ENCODE results near the gene CWC25.
A peak's percentile ranks its signal among the peaks of the same experiment; 100 is the strongest.
"Not testable (repeated sequence)": the region's sequence is repeated elsewhere in the genome, so short reads cannot be mapped to it uniquely, and the experiment has no call there.

The CWC25 gene

DNA sequence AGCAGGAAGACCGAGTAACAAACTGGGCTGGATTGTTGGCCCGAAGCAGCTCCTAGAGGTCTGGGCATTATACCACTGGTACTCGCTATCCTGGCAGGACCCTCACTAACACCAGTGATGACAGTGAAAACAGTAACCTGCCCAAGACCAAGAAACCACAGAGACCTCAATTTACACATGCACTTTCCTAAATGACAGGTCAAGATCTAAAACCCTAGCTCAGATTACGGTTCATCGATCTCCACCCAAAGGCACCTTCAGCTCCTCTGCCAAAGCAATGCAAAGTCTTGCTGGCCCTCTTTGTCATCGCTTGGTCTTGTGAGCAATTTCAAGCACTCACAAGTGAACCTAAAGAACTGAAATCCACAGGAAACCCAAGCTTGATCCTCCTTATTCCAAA, 27.3 kb downstream of the CWC25 start:
- peaks cover 21% of the 10 kb centered on the region for H3K4me1 ChIP-seq (ENCODE audit: control insufficient read depth, insufficient read depth, low read length)
- H3K36me3 ChIP-seq (ENCODE audit: control insufficient read depth, insufficient read depth, low read length) = peaks cover 28% of the 10 kb centered on the region
- no peaks in the 10 kb centered on the region for H3K27me3 ChIP-seq (ENCODE audit: control insufficient read depth, insufficient read depth, low read length)
- no peaks in the 10 kb centered on the region for H3K9me3 ChIP-seq (ENCODE audit: control insufficient read depth, insufficient read depth, low read depth, low read length)
- peak overlapping the region; percentile 93 for H3K9ac ChIP-seq (ENCODE audit: low read length)
- no peak overlapping the region for H3K27ac ChIP-seq (ENCODE audit: low read depth, low read length)
- peak overlapping the region; percentile 98 for H3K4me3 ChIP-seq (ENCODE audit: low read depth, low read length)

DNA sequence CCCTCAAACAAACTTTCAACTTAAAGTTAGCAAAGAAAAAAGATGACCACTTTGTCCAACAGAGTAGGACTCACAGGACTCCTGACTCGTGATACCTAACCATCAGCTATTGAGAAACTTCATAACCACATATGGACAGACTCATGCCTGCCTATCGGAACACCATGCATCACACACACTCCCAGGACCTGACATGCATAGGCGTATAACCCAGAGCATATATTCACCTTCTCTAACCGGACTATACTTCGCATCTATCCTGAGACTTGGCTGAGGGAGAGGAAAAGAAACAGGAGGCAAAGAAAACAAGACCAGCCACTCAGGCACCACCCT, 28.0 kb downstream of the CWC25 start:
- H3K36me3 ChIP-seq (ENCODE audit: control insufficient read depth, insufficient read depth, low read length) = peaks cover 24% of the 10 kb centered on the region
- no peaks in the 10 kb centered on the region for H3K27me3 ChIP-seq (ENCODE audit: control insufficient read depth, insufficient read depth, low read length)
- no peak overlapping the region for H3K27ac ChIP-seq (ENCODE audit: low read depth, low read length)

DNA sequence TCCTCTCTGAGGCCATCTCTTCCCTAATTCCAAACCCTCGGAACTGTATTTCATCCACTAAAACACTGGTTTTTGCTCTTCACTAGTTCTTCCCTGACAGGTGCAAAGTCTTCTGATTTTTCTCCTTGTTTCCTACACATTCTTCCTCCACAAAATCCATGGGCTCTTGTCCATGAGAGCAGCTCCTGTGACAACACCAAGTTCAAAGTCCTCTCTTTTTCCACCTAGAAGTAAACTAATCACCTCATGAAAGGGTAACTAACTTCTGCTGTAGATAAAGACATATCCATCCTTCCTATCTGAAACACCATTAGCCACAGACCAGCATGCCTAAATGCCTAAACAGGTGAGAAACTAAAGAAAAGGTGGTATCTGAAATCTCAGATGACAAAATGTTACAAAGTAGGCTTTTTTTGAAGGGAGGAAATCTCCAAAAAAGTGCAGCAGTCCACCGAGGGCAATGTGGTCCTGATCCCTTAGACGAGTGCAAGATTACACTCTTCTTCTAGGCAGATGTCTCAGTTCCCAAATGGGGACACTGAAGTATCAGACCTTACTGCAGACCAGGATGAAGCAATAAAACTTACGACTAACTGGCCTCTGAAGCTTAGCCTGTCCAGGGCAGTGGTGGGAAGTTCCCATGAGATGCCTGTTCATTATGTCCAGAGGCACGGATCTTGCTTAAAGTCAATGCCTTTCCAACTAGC, 28.5 kb downstream of the CWC25 start:
- H3K36me3 ChIP-seq (ENCODE audit: control insufficient read depth, insufficient read depth, low read length) = peaks cover 19% of the 10 kb centered on the region
- peak overlapping the region; percentile 98; the same call in 1 of the 2 replicates for H3K4me3 ChIP-seq (ENCODE audit: low read depth, low read length)
- H3K27ac ChIP-seq (ENCODE audit: low read depth, low read length) = no peak overlapping the region
- peaks cover 21% of the 10 kb centered on the region for H3K4me1 ChIP-seq (ENCODE audit: control insufficient read depth, insufficient read depth, low read length)
- H3K27me3 ChIP-seq (ENCODE audit: control insufficient read depth, insufficient read depth, low read length) = no peaks in the 10 kb centered on the region
- no peak overlapping the region for H3K9ac ChIP-seq (ENCODE audit: low read length)
- H3K9me3 ChIP-seq (ENCODE audit: control insufficient read depth, insufficient read depth, low read depth, low read length) = no peaks in the 10 kb centered on the region

More for the DNA sequence above, 28.0 kb downstream of the CWC25 start:
- peak overlapping the region; percentile 98; the same call in 1 of the 2 replicates for H3K4me3 ChIP-seq (ENCODE audit: low read depth, low read length)
- H3K9ac ChIP-seq (ENCODE audit: low read length) = peak overlapping the region; percentile 36
- peaks cover 21% of the 10 kb centered on the region for H3K4me1 ChIP-seq (ENCODE audit: control insufficient read depth, insufficient read depth, low read length)
- no peaks in the 10 kb centered on the region for H3K9me3 ChIP-seq (ENCODE audit: control insufficient read depth, insufficient read depth, low read depth, low read length)

GRCh38 chr17:38794221-38794620, 30.9 kb downstream of the CWC25 start:
- no peaks in the 10 kb centered on the region for H3K27me3 ChIP-seq (ENCODE audit: control insufficient read depth, insufficient read depth, low read length)
- no peak overlapping the region for H3K9ac ChIP-seq (ENCODE audit: low read length)
- H3K9me3 ChIP-seq (ENCODE audit: control insufficient read depth, insufficient read depth, low read depth, low read length) = no peaks in the 10 kb centered on the region
- peaks cover 27% of the 10 kb centered on the region for H3K4me1 ChIP-seq (ENCODE audit: control insufficient read depth, insufficient read depth, low read length)
- H3K36me3 ChIP-seq (ENCODE audit: control insufficient read depth, insufficient read depth, low read length) = peaks cover 13% of the 10 kb centered on the region
- H3K27ac ChIP-seq (ENCODE audit: low read depth, low read length) = no peak overlapping the region
- no peak overlapping the region for H3K4me3 ChIP-seq (ENCODE audit: low read depth, low read length)

- Histone ChIP-seq H3K27me3 (ENCODE audit: control insufficient read depth, insufficient read depth, low read length) (no peaks in the 10 kb centered on the region), H3K4me3 (ENCODE audit: low read depth, low read length) (no peak overlapping the region), H3K36me3 (ENCODE audit: control insufficient read depth, insufficient read depth, low read length) (peaks cover 20% of the 10 kb centered on the region), H3K4me1 (ENCODE audit: control insufficient read depth, insufficient read depth, low read length) (peaks cover 15% of the 10 kb centered on the region), H3K9ac (ENCODE audit: low read length) (no peak overlapping the region), H3K9me3 (ENCODE audit: control insufficient read depth, insufficient read depth, low read depth, low read length) (no peaks in the 10 kb centered on the region), H3K27ac (ENCODE audit: low read depth, low read length) (no peak overlapping the region)
Observed at GRCh38 chr17:38791162-38791561, 34.0 kb downstream of the CWC25 start.

GRCh38 chr17:38790148-38790707, 34.9 kb downstream of the CWC25 start:
- not testable (repeated sequence) for H3K9me3 ChIP-seq (ENCODE audit: control insufficient read depth, insufficient read depth, low read depth, low read length); H3K9ac ChIP-seq (ENCODE audit: low read length); H3K27ac ChIP-seq (ENCODE audit: low read depth, low read length); H3K27me3 ChIP-seq (ENCODE audit: control insufficient read depth, insufficient read depth, low read length); H3K4me3 ChIP-seq (ENCODE audit: low read depth, low read length)
- Histone ChIP-seq H3K4me1 (ENCODE audit: control insufficient read depth, insufficient read depth, low read length) (peaks cover 15% of the 10 kb centered on the region), H3K36me3 (ENCODE audit: control insufficient read depth, insufficient read depth, low read length) (peaks cover 25% of the 10 kb centered on the region)

DNA sequence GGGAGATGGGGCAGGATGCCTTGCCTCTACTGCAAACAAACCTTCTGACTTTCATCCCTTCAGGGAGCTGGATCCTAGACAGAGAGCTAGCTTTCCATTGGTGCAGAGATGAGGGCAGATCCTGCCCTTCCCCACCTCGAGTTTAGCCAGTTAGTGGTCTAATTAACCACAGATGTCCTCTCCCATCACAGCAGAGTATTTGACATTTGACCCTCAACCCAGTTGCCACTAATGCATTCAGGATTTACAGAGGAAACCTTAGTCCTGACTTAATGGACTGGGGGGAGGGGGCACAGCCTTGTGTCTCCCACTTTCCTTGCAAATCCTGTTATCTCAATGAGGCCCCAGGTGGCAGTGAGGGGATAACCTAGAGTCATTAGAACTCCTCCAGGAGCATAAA, 35.9 kb downstream of the CWC25 start:
- Histone ChIP-seq H3K9ac (ENCODE audit: low read length) (no peak overlapping the region), H3K36me3 (ENCODE audit: control insufficient read depth, insufficient read depth, low read length) (peaks cover 36% of the 10 kb centered on the region)

GRCh38 chr17:38787999-38788398, 37.1 kb downstream of the CWC25 start:
- H3K9me3 ChIP-seq (ENCODE audit: control insufficient read depth, insufficient read depth, low read depth, low read length); H3K27me3 ChIP-seq (ENCODE audit: control insufficient read depth, insufficient read depth, low read length); H3K9ac ChIP-seq (ENCODE audit: low read length); H3K27ac ChIP-seq (ENCODE audit: low read depth, low read length); H3K4me3 ChIP-seq (ENCODE audit: low read depth, low read length): not testable (repeated sequence)
- H3K36me3 ChIP-seq (ENCODE audit: control insufficient read depth, insufficient read depth, low read length) = peaks cover 44% of the 10 kb centered on the region
- peaks cover 15% of the 10 kb centered on the region for H3K4me1 ChIP-seq (ENCODE audit: control insufficient read depth, insufficient read depth, low read length)

More for the DNA sequence above, 35.9 kb downstream of the CWC25 start:
- Histone ChIP-seq H3K27me3 (ENCODE audit: control insufficient read depth, insufficient read depth, low read length) (no peaks in the 10 kb centered on the region), H3K9me3 (ENCODE audit: control insufficient read depth, insufficient read depth, low read depth, low read length) (no peaks in the 10 kb centered on the region), H3K4me3 (ENCODE audit: low read depth, low read length) (no peak overlapping the region), H3K27ac (ENCODE audit: low read depth, low read length) (no peak overlapping the region; the same call in 1 of the 2 replicates), H3K4me1 (ENCODE audit: control insufficient read depth, insufficient read depth, low read length) (peaks cover 15% of the 10 kb centered on the region)

- peaks cover 15% of the 10 kb centered on the region for H3K4me1 ChIP-seq (ENCODE audit: control insufficient read depth, insufficient read depth, low read length)
- peaks cover 54% of the 10 kb centered on the region for H3K36me3 ChIP-seq (ENCODE audit: control insufficient read depth, insufficient read depth, low read length)
- no peak overlapping the region for H3K4me3 ChIP-seq (ENCODE audit: low read depth, low read length)
- H3K27me3 ChIP-seq (ENCODE audit: control insufficient read depth, insufficient read depth, low read length) = no peaks in the 10 kb centered on the region
- no peaks in the 10 kb centered on the region for H3K9me3 ChIP-seq (ENCODE audit: control insufficient read depth, insufficient read depth, low read depth, low read length)
- H3K9ac ChIP-seq (ENCODE audit: low read length) = peak overlapping the region; percentile 2
- H3K27ac ChIP-seq (ENCODE audit: low read depth, low read length) = no peak overlapping the region
Observed at GRCh38 chr17:38786372-38786771, 38.7 kb downstream of the CWC25 start.

- no peak overlapping the region for H3K4me3 ChIP-seq (ENCODE audit: low read depth, low read length)
- H3K27me3 ChIP-seq (ENCODE audit: control insufficient read depth, insufficient read depth, low read length) = no peaks in the 10 kb centered on the region
- no peaks in the 10 kb centered on the region for H3K9me3 ChIP-seq (ENCODE audit: control insufficient read depth, insufficient read depth, low read depth, low read length)
- no peaks in the 10 kb centered on the region for H3K4me1 ChIP-seq (ENCODE audit: control insufficient read depth, insufficient read depth, low read length)
- H3K36me3 ChIP-seq (ENCODE audit: control insufficient read depth, insufficient read depth, low read length) = peaks cover 86% of the 10 kb centered on the region
- no peak overlapping the region for H3K27ac ChIP-seq (ENCODE audit: low read depth, low read length)
- H3K9ac ChIP-seq (ENCODE audit: low read length) = no peak overlapping the region
Observed at GRCh38 chr17:38783227-38783626, 41.9 kb downstream of the CWC25 start.

GRCh38 chr17:38779965-38780752, 45.0 kb downstream of the CWC25 start:
- H3K36me3 ChIP-seq (ENCODE audit: control insufficient read depth, insufficient read depth, low read length) = peaks cover 94% of the 10 kb centered on the region
- H3K27me3 ChIP-seq (ENCODE audit: control insufficient read depth, insufficient read depth, low read length) = no peaks in the 10 kb centered on the region
- no peaks in the 10 kb centered on the region for H3K4me1 ChIP-seq (ENCODE audit: control insufficient read depth, insufficient read depth, low read length)
- no peaks in the 10 kb centered on the region for H3K9me3 ChIP-seq (ENCODE audit: control insufficient read depth, insufficient read depth, low read depth, low read length)
- H3K27ac ChIP-seq (ENCODE audit: low read depth, low read length) = no peak overlapping the region
- H3K9ac ChIP-seq (ENCODE audit: low read length) = no peak overlapping the region
- no peak overlapping the region for H3K4me3 ChIP-seq (ENCODE audit: low read depth, low read length)

Data from HUES6 (cell line).